Naive thymus-derived CD8-positive, alpha-beta T cell (primary cell): Measurements from ENCODE around the gene ATP2A3. TPM values are rescaled to one million over a fixed set of nuclear protein-coding genes. Genes with fewer than 3 reads are reported as not detected.
A peak's percentile ranks its signal among the peaks of the same experiment; 100 is the strongest.

ENCODE experiments used
- ATAC-seq, 2 donors: fragments of 150-1000 bp; cut with Tn5 transposase in 1 of 2; sonication (Bioruptor Pico), chemical (Tn5 transposase) in 1 of 2; 1 replicate in 1 of 2; 2 replicates in 1 of 2; pipeline ENCODE4 v1.10.0; 2021; ENCODE audit warnings: mild to moderate bottlenecking in 2 of 2, moderate library complexity in 2 of 2
- POLR2A ChIA-PET: fragments of 350-600 bp; sonication (Branson Sonifier 250); formaldehyde crosslinking; loops from one replicate; lab custom pipeline; 2021; ENCODE audit warnings: antibody characterized with exemption; lab: Charles Lee
- DNase-seq, 10 donors: peaks; one replicate each; pipeline versions ENCODE4 v3.0.0 to v3.0.0-alpha.2; 2020 to 2022
- H3K27ac Mint-ChIP-seq, 10 donors: one replicate each; pipeline ENCODE4 v1.8.0; 2020 to 2022; ENCODE audit warnings: mild to moderate bottlenecking in 10 of 10, mixed read lengths in 10 of 10, moderate library complexity in 4 of 10, inconsistent platforms in 1 of 10
- H3K27me3 Mint-ChIP-seq, 5 donors: one replicate each; pipeline ENCODE4 v1.8.0; 2021 to 2022; ENCODE audit warnings: mixed read lengths in 5 of 5
- H3K36me3 Mint-ChIP-seq, 3 donors: one replicate each; pipeline ENCODE4 v1.8.0; 2020 to 2022; ENCODE audit warnings: mixed read lengths in 3 of 3, mild to moderate bottlenecking in 2 of 3, inconsistent platforms in 1 of 3
- H3K4me1 Mint-ChIP-seq, 4 donors: one replicate each; pipeline ENCODE4 v1.8.0; 2021 to 2022; ENCODE audit warnings: mixed read lengths in 4 of 4
- H3K4me3 Mint-ChIP-seq, 10 donors: one replicate each; pipeline ENCODE4 v1.8.0; 2020 to 2022; ENCODE audit warnings: mild to moderate bottlenecking in 10 of 10, mixed read lengths in 10 of 10, moderate library complexity in 6 of 10, inconsistent platforms in 1 of 10
- H3K9me3 Mint-ChIP-seq, 9 donors: one replicate each; pipeline ENCODE4 v1.8.0; 2020 to 2022; ENCODE audit warnings: mixed read lengths in 9 of 9, mild to moderate bottlenecking in 3 of 9, inconsistent platforms in 1 of 9, moderate library complexity in 1 of 9
- polyA plus RNA-seq, 3 donors: library from polyadenylated mRNA; unstranded; fragments of 300-500 nt; fragmentation: Illumina TruSeq; gene quantifications; one replicate each; pipeline ENCODE4 v1.2.3, GENCODE V29; 2021
- total RNA-seq, 8 experiments: library from RNA in 2 of 8; stranded (reverse) in 2 of 8; gene quantifications; one replicate each; pipeline ENCODE4 v1.2.3 and lab custom pipeline; 2021 to 2026

The ATP2A3 gene
- total and polyA plus RNA-seq, 5 experiments from 2014 or later: 37.4 to 144 (median 71.3) TPM

DNA sequence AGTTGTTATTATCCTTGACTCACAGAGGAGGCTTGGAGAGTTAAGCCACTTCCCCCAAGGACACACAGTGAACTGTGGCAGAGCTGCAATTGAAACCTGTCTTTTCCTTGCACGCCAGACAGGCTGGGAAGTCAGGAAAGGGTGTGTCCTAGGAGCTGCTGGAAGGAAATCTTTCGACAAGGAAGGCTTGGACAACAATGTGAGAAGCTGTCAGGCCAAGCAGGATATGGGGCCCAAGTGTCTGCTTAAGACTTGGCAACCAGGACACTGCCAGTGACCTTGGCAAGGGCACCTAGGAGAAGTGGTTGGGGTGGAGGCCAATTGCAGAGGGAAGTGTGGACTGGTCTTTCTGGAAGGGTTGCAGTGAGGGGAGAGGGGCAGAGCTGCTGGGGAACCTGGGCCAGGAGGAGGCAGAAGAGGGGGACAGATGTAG is 69.3 kb downstream of the ATP2A3 start:
- POLR2A ChIA-PET: interaction anchor here (0.7 kb wide), 1 partner anchor 49 kb away, joined by 6 read pairs; no protein-coding TSS in a partner anchor
- no peaks in the 10 kb centered on the region for H3K9me3 Mint-ChIP-seq
- DNase-seq (no peak), ATAC-seq (no peak)
- no peaks in the 10 kb centered on the region for H3K27me3 Mint-ChIP-seq
- peaks cover 16 to 37% (median 30%) of the 10 kb centered on the region in 4 donors for H3K4me1 Mint-ChIP-seq
- H3K27ac Mint-ChIP-seq: peak overlapping the region in 2 of 10 donors; percentile 44 to 50
- H3K4me3 Mint-ChIP-seq: peak overlapping the region in 2 of 10 donors; percentile 12 to 42
- no peaks in the 10 kb centered on the region for H3K36me3 Mint-ChIP-seq

DNA sequence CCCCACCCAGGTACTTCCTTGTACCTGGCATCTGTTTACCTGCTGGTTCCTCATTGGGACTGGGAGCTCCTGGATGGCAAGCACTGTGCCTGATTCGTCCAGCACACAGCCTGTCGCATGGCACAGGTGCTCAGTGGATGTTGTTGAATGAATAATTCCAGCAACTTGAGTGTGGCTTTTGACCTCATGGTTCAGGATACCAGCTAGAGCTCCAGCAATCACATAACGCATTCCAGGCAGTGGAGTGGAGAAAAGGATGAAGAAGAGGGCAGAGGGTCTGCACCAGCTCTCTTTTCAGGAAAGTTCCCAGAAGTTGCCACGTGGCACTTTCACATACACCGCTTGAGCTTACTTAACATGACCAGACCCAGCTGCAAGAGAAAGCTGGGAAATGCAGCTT is 70.0 kb downstream of the ATP2A3 start:
- DNase-seq (no peak), ATAC-seq (no peak)
- H3K9me3 Mint-ChIP-seq: no peaks in the 10 kb centered on the region
- H3K27me3 Mint-ChIP-seq: no peaks in the 10 kb centered on the region
- POLR2A ChIA-PET: interaction anchor here (0.6 to 2.4 kb wide), 2 partner anchors 247 to 249 kb away, joined by 4 to 10 read pairs; partner anchors contain the start of genes CYB5D2 and ZZEF1
- H3K4me3 Mint-ChIP-seq: peak overlapping the region; percentile 73 to 87 (median 83)
- no peaks in the 10 kb centered on the region for H3K36me3 Mint-ChIP-seq
- H3K27ac Mint-ChIP-seq: peak overlapping the region in 7 of 10 donors; percentile 7 to 94 (median 73)
- H3K4me1 Mint-ChIP-seq: peaks cover 16 to 40% (median 32%) of the 10 kb centered on the region in 4 donors

DNA sequence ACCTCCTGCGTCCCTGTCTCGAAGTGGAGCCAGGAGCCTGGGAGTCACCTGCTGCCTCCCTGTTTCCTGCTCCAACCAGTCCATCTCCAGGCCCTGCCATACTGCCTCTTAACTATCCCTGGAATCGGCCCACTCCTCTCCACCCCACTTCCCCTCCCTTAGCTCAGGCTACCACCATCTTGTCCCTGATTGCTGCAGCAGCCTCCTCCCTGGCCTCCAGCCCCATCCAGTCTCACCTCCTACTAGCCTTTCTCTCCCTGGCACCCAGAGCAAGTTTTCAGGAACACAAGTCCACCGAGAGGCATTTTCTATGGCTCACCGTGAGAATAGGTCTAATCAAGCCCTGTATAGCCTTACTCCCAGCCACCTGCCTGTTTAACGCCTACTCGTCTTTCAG is 70.5 kb downstream of the ATP2A3 start:
- Mint-ChIP-seq H3K36me3 (no peaks in the 10 kb centered on the region), H3K27me3 (no peaks in the 10 kb centered on the region), H3K4me1 (peaks cover 16 to 44% (median 34%) of the 10 kb centered on the region in 4 donors), H3K4me3 (peak overlapping the region; percentile 73 to 87 (median 83)), H3K27ac (peak overlapping the region; percentile 7 to 94 (median 87)), H3K9me3 (no peaks in the 10 kb centered on the region)
- POLR2A ChIA-PET: interaction anchor here (0.6 to 2.4 kb wide), 2 partner anchors 247 to 250 kb away, joined by 4 to 10 read pairs; partner anchors contain the start of genes CYB5D2 and ZZEF1
- no peak for DNase-seq
- no peak for ATAC-seq

DNA sequence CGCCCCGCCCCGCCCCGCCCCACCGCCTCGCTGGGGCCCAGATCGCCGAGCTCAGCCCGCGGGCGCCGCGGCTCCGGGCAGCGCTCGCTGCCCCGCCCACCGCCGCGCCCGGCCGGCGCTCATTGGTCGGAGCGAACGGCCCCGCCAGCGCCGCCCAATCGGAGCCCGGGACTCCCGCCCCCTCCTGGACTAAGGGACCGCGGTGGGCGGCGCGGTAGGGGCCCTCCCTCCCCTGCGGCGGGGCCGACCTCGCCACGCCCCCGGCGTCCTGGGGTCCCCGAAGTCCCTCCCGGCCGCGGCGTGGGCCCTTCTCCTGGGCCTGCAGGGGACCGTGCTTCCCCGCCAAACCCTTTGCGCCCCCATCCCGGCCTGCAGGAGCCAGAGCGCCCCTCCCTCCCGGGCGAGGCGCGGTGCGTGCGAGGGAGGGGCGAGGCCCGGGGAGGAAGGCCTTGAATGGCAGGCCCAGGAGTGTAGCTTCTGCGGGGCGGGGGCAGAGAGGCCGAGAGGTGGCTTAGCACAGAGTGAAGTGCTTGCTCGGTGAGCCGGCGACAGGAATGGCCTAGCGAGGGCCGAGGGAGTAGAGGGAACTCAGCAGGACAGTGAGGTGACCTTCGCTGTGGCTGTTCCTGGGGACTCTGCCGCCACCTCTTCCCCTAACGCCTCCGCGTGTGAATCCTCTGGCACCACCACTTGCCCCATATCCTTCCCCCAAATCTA is 71.1 kb downstream of the ATP2A3 start, which contains the start of gene CAMKK1:
Gene CAMKK1, minus strand, starts transcription at position 51 of the 717 bp plus-strand sequence. CDS start 7,366 bp downstream, outside the sequence.
- Mint-ChIP-seq H3K36me3 (no peaks in the 10 kb centered on the region), H3K27ac (peak within 1 kb of the TSS; percentile 74 to 95 (median 91)), H3K4me3 (peak within 1 kb of the TSS; percentile 75 to 92 (median 86)), H3K4me1 (peaks cover 19 to 47% (median 36%) of the 10 kb centered on the region in 4 donors), H3K9me3 (no peaks in the 10 kb centered on the region), H3K27me3 (no peaks in the 10 kb centered on the region)
- DNase-seq (peak; percentile 77 to 91 (median 85)), ATAC-seq (peak; percentile 68 to 81)
- POLR2A ChIA-PET: interaction anchor here (2.4 kb wide), 1 partner anchor 250 kb away, joined by 10 read pairs; the partner anchor contains the start of genes CYB5D2 and ZZEF1

DNA sequence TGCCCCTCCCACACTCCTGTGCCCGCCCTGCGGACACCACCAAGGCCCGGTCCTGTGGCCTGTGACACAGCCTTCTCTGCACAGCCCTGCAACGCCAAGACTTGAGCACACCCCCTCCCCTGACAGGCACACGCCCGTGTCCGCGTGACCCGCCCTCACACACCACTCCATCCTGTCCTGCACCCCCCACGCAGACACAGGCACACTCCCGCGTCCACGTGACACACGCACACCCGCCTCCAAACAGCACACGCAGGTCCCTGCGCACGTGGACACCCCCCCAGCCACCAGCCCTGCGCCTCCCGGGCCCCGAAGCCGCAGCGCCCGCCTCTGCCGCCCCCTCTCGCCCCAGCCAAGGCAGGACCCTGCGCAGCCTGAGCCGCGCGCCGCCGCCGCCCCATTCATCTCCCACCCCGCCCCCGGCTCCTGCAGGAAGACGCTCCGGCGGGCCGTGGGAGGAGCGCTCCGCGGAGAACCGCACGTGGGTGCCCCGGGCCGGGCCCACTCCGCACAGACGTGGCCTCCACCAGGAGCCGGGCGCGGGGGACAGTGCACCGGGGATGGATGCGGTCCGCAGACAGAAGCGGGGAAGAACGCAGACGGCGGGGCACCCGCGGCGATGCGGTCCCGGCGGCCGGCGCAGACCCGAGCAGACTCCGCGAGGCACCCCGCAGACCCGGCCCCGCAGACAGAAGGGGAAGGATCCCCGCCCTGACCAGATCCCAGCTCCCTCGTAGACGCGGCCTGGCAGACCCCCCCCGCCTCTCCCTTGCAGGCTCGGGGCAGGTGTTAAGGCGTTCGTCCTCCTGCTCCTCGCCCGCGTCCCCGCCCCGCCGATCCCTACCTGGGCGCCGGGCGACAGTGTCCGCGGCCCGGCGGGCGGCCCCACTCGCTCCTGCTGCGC is 71.9 kb downstream of the ATP2A3 start:
- DNase-seq: peak; percentile 57 to 94 (median 86)
- H3K27me3 Mint-ChIP-seq: no peaks in the 10 kb centered on the region
- ATAC-seq: peak; percentile 54 to 80
- no peaks in the 10 kb centered on the region for H3K36me3 Mint-ChIP-seq
- H3K4me3 Mint-ChIP-seq: peak overlapping the region; percentile 75 to 92 (median 86)
- H3K4me1 Mint-ChIP-seq: peaks cover 23 to 54% (median 44%) of the 10 kb centered on the region in 4 donors
- no peaks in the 10 kb centered on the region for H3K9me3 Mint-ChIP-seq
- H3K27ac Mint-ChIP-seq: peak overlapping the region; percentile 66 to 95 (median 86)
- POLR2A ChIA-PET: interaction anchor here (2.4 kb wide), 1 partner anchor 251 kb away, joined by 10 read pairs; the partner anchor contains the start of genes CYB5D2 and ZZEF1

DNA sequence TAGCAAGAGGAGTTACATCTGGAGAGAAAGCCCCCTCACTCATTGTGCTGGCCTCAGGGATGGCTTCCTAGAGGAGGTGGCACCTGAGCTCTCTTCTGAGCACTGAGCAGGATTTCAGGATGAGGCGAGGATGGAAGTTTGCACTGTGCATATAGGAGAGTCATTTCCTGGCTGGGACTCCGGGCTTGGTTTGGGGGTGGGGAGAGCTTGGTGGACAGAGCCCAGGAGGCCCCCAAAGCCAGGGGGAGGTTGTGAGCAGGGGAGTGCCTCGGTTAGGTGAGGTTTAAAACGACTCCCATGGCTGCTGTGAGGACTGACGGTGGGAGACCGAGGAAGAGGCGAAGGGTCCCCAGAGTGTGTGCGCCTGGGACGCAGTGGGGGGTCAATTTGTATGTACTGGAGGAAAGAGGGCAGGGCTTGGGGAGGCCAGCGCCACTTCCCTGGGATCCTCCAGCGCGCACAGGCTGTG is 72.6 kb downstream of the ATP2A3 start:
- H3K36me3 Mint-ChIP-seq: no peaks in the 10 kb centered on the region
- H3K4me1 Mint-ChIP-seq: peaks cover 30 to 61% (median 51%) of the 10 kb centered on the region in 4 donors
- ATAC-seq (no peak), DNase-seq (no peak)
- H3K27ac Mint-ChIP-seq: peak overlapping the region; percentile 66 to 96 (median 86)
- H3K9me3 Mint-ChIP-seq: no peaks in the 10 kb centered on the region
- peak overlapping the region; percentile 75 to 92 (median 86) for H3K4me3 Mint-ChIP-seq
- H3K27me3 Mint-ChIP-seq: no peaks in the 10 kb centered on the region
- POLR2A ChIA-PET: no interaction called here

DNA sequence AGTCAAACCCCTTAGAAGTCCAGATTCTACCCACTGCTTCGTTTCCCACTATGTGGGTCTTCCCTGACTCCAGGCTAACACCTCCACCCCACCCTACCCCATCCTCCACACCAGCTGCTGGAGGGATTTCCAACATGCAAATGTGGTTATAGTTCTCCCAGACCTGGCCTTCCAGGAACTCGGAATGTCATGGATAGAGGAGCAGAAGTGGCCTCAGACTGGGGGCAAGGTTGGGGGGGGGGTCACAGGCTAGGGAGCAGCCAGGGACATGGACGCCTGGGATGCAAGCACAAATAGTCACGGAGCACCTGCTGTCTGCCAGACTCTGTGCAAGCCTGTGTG is 73.4 kb downstream of the ATP2A3 start:
- peak overlapping the region in 9 of 10 donors; percentile 49 to 95 (median 79) for H3K27ac Mint-ChIP-seq
- POLR2A ChIA-PET: interaction anchor here (0.7 kb wide), 1 partner anchor 255 kb away, joined by 3 read pairs; the partner anchor contains the start of gene SHPK

DNA sequence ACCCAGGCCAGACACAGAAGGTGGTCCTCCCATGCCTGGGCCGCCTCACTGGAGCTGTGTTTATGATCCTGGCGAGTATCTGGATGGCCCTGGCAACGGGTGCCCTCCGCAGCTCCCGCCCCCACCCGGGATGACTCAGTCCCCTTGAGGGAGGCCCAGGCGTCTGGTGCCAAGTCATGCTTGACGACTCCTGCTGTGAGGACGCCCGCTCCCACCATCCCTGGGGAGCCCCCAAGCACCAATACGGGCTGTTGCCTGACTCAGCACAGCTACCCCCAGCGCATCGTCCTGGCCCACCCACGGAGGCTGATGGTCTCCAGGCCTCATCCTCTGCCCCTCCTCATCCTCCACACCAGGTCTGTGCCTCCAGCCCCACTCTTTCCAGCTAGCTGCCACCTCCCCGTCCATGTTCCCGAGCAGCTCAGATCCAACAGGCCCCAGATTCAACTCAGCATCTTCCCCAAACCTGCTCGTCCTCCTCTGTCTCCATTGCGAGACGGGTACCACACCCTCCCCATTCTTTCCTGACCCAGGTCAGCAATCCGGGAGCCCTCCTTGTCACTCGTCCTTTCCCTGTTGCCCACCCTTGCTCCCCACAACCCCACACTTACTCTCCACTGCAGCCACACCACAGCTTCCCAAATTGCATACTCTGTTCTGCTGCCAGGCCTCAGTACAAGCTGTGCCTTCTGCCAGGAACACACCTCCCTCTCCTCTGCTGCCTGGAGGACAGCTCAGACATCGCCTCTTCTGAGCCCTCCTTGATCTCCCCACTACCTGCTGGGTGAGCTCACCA is 74.0 kb downstream of the ATP2A3 start:
- ATAC-seq (no peak), DNase-seq (peak in 1 of 10 donors; percentile 50)
- peak overlapping the region in 4 of 10 donors; percentile 28 to 85 (median 54) for H3K4me3 Mint-ChIP-seq
- POLR2A ChIA-PET: interaction anchor here (0.7 to 1.7 kb wide), 3 partner anchors 12 to 816 kb away, joined by 3 to 7 read pairs (median 3); partner anchors contain the start of gene SHPK
- no peaks in the 10 kb centered on the region for H3K9me3 Mint-ChIP-seq
- peaks cover 35 to 68% (median 58%) of the 10 kb centered on the region in 4 donors for H3K4me1 Mint-ChIP-seq
- H3K27ac Mint-ChIP-seq: peak overlapping the region in 7 of 10 donors; percentile 13 to 79 (median 49)
- H3K36me3 Mint-ChIP-seq: no peaks in the 10 kb centered on the region
- H3K27me3 Mint-ChIP-seq: no peaks in the 10 kb centered on the region

More for the DNA sequence above, 73.4 kb downstream of the ATP2A3 start:
- no peaks in the 10 kb centered on the region for H3K9me3 Mint-ChIP-seq
- no peaks in the 10 kb centered on the region for H3K27me3 Mint-ChIP-seq
- ATAC-seq (no peak), DNase-seq (no peak)
- no peaks in the 10 kb centered on the region for H3K36me3 Mint-ChIP-seq
- peaks cover 35 to 68% (median 58%) of the 10 kb centered on the region in 4 donors for H3K4me1 Mint-ChIP-seq
- H3K4me3 Mint-ChIP-seq: peak overlapping the region in 8 of 10 donors; percentile 79 to 92 (median 86)

DNA sequence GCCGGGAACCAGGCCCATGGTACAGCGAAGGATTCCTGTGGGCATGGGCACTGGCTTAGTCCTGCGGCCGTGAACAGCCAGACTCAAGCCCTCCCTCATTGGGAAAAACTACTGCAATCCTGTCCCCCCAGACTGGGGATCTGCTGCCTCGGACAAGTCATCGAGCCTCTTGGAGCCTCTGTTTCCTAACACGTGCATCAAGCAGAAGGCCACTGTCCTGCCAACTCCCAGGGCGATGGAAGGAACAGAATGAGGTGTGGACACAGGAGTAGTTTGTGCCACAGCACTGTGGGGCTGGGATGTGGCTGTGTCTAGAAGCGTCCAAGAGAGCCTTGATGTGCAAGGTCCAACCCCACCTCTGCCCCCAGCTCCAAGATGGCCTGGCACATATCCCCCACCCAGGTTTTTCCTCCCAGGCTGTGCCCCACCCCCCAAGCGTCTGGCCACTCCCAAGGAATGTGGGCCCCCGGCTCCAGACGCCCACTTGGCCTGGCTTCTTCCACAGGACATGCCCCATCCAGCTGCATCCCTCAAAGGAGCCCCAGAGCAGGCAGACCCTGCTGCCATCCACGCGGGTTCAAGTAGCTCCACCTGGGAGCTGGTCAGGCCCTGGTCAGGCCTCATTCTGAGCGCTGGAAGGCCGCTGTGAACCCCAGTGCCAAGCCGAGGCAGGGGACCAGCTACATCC is 74.8 kb downstream of the ATP2A3 start:
- POLR2A ChIA-PET: interaction anchor here (0.7 to 1.7 kb wide), 2 partner anchors 11 to 817 kb away, joined by 3 to 7 read pairs; no protein-coding TSS in a partner anchor
- no peak for DNase-seq
- Mint-ChIP-seq H3K27ac (peak overlapping the region in 3 of 10 donors; percentile 3 to 59 (median 43)), H3K4me3 (no peak overlapping the region), H3K9me3 (no peaks in the 10 kb centered on the region), H3K27me3 (no peaks in the 10 kb centered on the region), H3K4me1 (peaks cover 35 to 61% (median 58%) of the 10 kb centered on the region in 4 donors), H3K36me3 (peaks cover 0 to 8% (median 3%) of the 10 kb centered on the region in 3 donors)
- ATAC-seq: no peak

DNA sequence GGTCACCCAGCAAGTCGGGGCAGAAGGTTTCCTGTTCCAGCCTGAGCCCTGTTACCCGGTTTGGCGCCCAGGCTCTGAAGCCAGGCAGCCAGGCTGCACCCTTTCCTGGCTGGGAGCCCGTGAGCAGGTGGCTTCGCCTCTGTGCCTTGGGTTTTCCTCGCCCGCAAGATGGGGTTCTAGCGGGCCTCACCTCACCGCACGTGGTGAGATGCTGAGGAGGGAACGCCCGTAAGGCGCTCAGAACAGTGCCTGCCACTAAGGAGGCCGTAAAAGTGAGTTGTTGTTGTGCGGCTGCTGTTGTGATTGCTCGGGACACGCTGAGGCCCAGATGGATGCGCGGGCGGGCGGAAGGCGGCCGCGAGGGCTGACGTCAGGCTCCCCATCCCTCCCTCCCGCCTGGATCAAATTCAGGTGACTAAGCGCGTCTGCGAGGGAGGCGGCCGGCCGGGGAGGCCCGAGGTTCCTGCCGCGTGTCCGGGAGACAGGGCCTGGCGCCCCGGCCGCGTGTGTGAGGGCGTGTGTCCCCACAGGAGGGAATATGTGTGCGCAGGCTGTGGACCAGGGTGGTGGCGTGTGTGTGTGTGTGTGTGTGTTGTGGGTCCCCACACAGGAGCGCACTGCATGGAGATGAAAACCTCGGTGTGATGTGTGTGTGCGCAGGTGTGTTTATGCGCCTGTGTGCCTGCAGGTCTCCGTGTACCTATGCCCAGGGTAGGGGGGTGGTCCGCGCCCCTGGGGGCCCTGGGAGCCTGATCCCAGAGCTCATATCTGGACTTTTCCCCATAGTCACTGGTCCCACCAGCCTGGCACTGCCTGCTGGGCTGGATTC is 75.7 kb downstream of the ATP2A3 start:
- H3K4me1 Mint-ChIP-seq: peaks cover 30 to 53% (median 52%) of the 10 kb centered on the region in 4 donors
- no peaks in the 10 kb centered on the region for H3K9me3 Mint-ChIP-seq
- H3K36me3 Mint-ChIP-seq: peaks cover 0 to 9% (median 3%) of the 10 kb centered on the region in 3 donors
- DNase-seq: no peak
- peak overlapping the region in 3 of 10 donors; percentile 43 to 65 (median 45) for H3K4me3 Mint-ChIP-seq
- H3K27me3 Mint-ChIP-seq: no peaks in the 10 kb centered on the region
- H3K27ac Mint-ChIP-seq: peak overlapping the region in 6 of 10 donors; percentile 3 to 97 (median 54)
- POLR2A ChIA-PET: interaction anchor here (1.7 kb wide), 1 partner anchor 10 kb away, joined by 7 read pairs; no protein-coding TSS in a partner anchor
- ATAC-seq: no peak
